Measurements from ENCODE around the gene KCNN2.

DNA sequence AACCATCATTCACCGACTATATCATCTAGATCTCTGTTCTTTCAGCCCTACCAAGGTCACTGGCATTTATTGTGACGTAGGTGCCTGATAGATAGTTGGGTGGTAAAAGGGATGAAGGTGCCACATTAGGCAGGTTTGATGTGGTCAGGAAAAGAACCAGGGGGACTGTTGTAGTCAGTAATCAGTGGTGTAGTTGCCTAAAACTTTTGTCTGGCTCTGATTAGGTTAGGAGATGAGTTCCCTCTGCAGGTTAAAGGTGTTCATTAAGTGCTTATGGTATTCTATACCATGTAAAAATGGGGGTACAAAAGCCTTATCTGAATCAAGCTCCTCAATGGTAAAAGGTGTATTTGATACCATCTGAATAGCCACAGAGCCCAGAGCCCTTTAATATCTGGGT, 55.6 kb downstream of the KCNN2 start:
- TF ChIP-seq EP300 (IDR thresholded peaks at IDR 0.05; ENCODE audit: borderline replicate concordance in 1 of 2, control insufficient read depth in 1 of 2, low read depth in 2 of 2, low read length in 2 of 2) (no peak), CTCF (IDR thresholded peaks at IDR 0.05 in 2 of 3, conservative IDR thresholded peaks at IDR 0.05 in 1 of 3; ENCODE audit: control insufficient read depth in 2 of 3, extremely low read depth in 1 of 3, insufficient read depth in 1 of 3, low read depth in 3 of 3, low read length in 3 of 3) (peak in 1 of 3 experiments; percentile 14; a peak in 1 of 6 replicates)
